Measurements from ENCODE around the gene KCNIP1.

Gene KCNIP1

DNA sequence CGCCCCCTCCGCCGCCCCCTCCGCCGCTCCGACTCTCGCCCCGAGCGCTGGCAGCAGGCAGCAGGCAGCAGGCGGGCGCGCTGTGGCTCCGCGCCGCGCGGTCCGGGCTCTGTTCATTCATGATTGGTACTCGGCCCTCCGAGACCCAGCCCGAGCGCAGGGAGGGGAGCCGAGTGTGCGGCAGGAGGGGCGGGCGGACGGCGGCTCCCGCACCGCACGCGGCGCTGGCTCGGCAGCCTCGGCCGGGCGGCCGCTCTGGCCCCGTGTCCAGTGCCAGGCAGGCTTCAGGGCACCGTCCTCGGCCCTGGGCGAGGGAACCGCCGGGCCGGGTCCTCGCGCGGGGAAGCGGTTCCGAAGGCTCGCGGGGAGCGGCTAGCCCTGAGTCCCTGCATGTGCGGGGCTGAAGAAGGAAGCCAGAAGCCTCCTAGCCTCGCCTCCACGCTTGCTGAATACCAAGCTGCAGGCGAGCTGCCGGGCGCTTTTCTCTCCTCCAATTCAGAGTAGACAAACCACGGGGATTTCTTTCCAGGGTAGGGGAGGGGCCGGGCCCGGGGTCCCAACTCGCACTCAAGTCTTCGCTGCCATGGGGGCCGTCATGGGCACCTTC, at the start of gene KCNIP1:
KCNIP1 (plus strand) TSS at position 31 of the 607 bp plus-strand sequence.
- DNase-seq, result no peak

GRCh38 chr5:170463426-170463825, 40.4 kb upstream of the KCNIP1 start:
- no peak for DNase-seq

- no peak for DNase-seq
These were observed 39.3 kb upstream of the KCNIP1 start for GRCh38 chr5:170464280-170465127.

GRCh38 chr5:170466553-170466952, 37.3 kb upstream of the KCNIP1 start:
- no peak for DNase-seq

GRCh38 chr5:170466988-170467707, 36.7 kb upstream of the KCNIP1 start:
- DNase-seq, result no peak

DNA sequence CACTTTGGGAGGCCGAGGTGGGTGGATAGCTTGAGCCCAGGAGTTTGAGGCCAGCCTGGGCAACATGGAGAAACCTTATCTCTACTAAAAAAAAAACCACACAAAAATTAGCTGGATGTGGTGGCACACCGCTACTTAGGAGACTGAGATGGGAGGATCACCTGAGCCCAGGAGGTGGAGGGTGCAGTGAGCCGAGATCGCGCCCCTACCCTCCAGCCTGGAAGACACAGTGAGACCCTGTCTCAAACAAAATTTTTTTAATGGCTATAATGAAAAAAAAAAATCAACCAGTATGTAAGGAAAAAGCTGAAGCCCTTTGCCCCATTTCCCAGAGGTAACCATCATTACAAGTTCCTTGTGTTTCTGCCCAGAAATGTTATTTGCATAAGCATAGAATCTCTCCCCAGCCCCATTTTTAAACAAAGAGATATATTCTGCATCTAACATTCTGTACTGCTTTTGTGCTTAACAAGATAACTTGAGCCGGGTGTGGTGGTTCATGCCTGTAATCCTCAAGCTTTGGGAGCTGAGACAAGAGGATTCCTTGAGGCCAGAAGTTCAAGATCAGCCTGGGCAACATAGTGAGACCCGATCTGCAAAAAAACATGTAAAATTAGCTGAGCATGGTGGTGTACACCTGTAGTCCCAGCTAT, 35.1 kb upstream of the KCNIP1 start:
- no peak for DNase-seq

- no peak for DNase-seq
These were observed 34.4 kb upstream of the KCNIP1 start for GRCh38 chr5:170469414-170469813.

DNA sequence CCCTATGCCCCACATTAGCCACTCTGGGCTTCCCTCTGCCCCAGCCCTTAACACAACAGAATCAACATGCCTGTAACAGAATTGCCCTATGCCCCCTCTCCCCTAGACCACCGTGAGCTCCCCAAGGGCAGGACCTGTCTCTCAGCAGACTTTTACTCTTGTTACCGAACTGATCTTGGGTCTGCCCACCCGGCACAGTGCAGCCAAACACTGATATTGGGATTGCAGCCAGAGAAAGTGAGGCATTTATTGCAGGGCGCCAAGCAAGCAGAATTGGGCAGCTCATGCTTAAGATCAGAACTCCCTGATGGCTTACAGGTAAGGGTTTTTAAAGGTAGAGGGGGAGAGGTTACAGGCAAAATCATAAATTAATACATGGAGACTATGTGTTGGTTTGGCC, 33.5 kb upstream of the KCNIP1 start:
- DNase-seq, result no peak

- no peak for DNase-seq
These were observed 32.9 kb upstream of the KCNIP1 start for GRCh38 chr5:170470808-170471404.

DNA sequence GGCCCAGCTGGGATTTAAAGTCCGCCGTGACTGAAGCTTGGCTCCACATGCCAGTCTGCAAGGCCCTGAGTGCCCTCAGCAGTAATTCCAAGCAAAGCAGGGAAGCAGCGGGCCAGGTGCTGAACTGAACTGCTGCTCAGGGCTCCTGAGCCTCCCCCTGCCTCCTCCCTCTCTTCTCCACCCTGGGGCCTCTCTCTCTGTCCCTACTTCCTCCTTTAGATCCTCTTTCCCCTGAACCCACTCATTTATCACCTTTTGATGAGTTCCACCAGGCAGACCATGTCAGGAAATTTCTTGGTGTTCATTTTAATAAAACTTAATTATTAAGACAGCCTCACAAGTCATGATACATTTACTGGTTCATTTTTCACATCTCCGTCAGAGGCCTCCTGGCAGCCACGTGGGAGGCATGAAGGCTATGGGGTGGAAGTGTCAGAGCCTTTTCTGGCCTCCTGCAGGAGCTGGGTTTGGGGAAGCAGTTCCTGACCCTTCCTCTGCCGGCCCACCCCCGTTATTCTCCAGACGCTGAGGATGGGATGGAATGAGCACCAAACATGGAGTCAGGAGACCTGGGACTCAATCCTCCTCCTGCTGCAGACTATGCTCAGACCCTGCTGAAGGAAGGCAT, 32.2 kb upstream of the KCNIP1 start:
- no peak for DNase-seq

- DNase-seq, result no peak
These were observed 30.2 kb upstream of the KCNIP1 start for GRCh38 chr5:170473642-170474041.

DNA sequence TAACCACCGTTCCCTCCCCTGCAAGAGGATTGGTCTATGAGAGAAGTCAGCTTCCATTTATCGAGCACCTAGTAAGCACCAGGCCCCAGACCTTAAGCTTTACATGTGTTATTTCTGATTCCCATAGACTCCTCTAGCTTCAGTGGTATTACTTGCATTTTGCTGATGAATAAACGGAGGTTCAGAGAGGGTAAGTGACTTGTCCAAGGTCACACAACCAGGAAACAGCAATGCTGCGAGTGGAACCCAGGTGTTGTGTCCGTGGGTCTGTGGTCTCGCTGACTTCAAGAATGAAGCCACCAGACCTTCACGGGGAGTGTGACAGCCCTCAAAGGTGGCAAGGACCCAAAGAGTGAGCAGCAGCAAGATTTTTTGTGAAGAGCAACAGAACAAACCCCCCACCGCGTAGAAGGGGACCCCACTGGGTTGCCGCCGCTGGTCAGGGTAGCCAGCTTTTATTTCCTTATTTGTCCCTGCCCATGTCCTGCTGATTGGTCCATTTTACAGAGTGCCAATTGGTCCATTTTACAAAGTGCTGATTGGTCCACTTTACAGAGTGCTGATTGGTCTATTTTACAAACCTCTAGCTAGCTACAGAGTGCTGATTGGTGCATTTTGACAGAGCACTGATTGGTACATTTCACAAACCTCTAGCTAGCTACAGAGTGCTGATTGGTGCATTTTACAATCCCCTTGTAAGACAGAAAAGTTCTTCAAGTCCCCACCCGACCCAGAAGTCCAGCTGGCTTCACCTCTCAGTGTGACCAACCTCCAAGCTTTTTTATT, 29.1 kb upstream of the KCNIP1 start:
- DNase-seq, result no peak

GRCh38 chr5:170475294-170476000, 28.4 kb upstream of the KCNIP1 start:
- no peak for DNase-seq

DNA sequence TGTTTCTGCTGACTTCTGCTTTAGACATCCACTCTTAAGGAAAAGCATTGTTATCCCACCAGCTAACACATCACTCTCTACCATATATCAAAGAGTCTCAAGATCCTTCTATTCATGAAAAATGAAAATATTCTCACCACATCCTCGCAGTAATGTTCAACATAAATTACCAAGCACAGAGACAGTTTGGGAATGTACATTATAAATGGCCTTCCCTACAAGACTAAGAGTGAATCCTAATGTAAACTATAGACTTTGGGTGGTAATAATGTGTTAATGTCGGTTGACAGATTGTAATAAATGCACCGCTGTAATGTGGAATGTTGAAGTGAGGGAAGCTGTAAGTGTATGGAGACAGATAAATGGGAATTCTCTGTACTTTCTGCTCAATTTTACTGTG, 27.1 kb upstream of the KCNIP1 start:
- no peak for DNase-seq

- DNase-seq, result no peak
These were observed 25.9 kb upstream of the KCNIP1 start for GRCh38 chr5:170477906-170478305.

- DNase-seq, result no peak
These were observed 25.5 kb upstream of the KCNIP1 start for GRCh38 chr5:170478306-170478705.

- DNase-seq, result no peak
These were observed 24.3 kb upstream of the KCNIP1 start for GRCh38 chr5:170479484-170479883.

- no peak for DNase-seq
These were observed 23.6 kb upstream of the KCNIP1 start for GRCh38 chr5:170480260-170480659.

- no peak for DNase-seq
These were observed 22.0 kb upstream of the KCNIP1 start for GRCh38 chr5:170481849-170482248.

GRCh38 chr5:170482511-170482910, 21.3 kb upstream of the KCNIP1 start:
- no peak for DNase-seq
